Bone marrow (tissue), 2 donors: ENCODE data around the gene RND2.
"Not testable (repeated sequence)": the region's sequence is repeated elsewhere in the genome, so short reads cannot be mapped to it uniquely, and the experiment has no call there.

Experiments used
- DNase-seq, 2 donors: peaks; one replicate each; lab custom pipeline; 2025; lab: John Stamatoyannopoulos, UW

The RND2 gene, protein sequence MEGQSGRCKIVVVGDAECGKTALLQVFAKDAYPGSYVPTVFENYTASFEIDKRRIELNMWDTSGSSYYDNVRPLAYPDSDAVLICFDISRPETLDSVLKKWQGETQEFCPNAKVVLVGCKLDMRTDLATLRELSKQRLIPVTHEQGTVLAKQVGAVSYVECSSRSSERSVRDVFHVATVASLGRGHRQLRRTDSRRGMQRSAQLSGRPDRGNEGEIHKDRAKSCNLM

DNA sequence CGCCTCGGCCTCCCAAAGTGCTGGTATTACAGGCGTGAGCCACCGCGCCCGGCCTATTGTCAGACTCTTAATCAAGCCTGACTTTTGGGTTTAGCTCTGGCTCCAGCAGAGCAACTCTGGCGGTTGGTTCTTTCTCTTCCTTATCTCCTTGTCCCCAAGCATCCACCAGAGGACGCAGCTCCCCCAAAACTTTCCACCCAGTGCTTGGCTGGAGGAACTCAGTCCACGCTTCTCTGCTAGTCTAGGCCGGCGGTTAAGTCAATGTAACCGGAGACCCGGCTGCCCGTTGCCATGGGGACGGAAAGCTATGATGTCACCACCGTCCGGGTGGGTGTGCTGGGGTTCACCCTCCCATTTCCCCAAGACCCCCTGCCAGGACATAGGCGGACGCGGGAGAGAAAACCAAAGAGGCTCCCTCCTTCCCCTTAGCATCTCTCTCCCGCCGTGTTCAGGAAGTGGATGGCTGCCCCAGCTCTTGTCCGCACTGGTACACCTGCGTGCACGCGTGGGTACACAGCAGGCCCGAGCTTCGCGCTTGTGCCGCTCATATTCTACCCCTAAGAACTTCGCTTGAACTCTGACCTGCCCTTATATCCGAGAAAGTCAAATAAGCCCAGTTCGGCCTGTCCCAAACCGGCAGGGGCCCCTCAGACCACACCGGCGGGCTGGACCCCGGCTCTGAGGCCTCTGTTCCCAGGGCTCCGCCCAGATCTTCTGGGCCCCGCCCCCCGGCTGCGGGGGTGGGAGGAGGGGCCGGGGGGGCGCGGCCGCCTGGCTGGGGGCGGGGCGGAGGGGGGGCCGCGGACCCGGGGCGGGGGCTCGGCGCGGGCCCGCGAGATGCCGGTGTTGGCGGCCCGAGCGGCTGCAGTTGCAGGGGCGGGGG lies at the start of gene RND2:
TSS of gene RND2 (plus strand) at position 825 of the 883 bp plus-strand sequence. CDS start 117 bp downstream, outside the sequence.
- DNase-seq, result peak; percentile 49 to 84

DNA sequence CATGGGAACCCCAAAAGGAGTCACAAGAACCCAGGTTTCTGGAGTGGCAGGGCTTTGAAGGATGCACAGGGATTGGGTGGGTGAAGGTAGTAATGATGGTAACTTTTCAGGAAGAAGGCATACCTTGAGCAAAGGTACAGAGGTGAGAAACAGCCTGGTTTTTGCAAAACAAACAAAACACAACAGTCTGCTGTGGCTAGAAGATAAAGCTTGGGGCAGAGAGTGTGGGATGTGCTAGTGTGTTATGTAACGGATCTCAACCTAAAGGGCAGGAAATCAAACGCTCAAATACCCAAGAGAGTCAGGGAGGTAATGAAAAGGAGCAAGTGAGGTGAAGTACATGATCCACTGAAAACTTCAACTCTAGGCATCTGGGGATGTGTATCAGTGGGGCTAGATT lies 49.8 kb upstream of the RND2 start:
- DNase-seq, result no peak

DNA sequence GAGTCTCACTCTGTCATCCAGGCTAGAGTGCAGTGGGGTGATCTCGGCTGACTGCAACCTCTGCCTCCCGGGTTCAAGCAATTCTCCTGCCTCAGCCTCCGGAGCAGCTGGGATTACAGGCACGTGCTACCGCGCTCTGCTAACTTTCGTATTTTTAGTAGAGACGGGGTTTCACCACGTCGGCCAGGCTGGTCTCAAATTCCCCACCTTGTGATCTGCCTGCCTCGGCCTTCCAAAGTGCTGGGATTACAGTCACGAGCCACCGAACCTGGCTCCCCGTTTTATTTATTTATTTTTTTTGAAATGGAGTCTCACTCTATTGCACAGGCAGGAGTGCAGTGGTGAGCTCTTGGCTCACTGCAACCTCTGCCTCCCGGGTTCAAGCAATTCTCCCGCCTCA lies 49.3 kb upstream of the RND2 start:
- not testable (repeated sequence) for DNase-seq

DNA sequence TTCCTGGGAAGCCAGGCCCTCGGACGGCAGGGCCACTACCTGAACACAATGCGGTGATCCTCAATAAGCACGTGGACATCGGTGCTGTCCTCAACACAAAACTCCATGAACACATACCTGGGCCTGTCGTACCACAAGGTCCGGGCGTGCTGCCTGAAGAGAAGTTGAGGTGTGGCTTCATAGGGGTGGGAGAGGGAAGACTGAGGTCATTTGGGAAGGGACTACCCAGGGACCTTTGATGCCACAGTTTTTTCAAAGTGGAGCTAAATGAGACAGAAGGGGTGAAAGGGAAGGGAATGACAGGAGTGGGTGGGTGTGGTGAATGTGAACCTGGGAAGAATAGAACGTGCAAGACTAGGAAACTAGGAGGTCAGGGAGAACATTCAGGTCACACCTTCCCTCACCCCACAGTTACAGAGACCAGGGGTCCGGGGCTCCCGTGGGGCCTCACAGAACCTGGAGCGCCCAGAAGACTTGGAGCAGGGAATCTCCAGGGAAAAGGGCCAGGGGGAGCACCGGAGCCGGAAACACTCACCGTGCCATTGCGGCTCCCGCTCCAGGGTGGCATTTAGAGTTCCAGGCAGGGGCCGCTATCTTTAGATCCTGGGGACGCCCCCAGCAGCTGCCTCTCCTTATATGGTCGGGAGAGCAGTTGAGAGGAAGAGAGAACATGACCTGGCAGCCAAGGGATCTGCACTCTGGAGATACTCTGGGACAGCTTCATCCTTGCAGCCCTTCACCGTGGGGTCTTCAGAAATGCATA lies 45.3 kb upstream of the RND2 start, which contains the start of gene PTGES3L:
TSS of gene PTGES3L (minus strand) at position 570 of the 763 bp plus-strand sequence. CDS start at position 543, 27 bp downstream.
- DNase-seq, result no peak

DNA sequence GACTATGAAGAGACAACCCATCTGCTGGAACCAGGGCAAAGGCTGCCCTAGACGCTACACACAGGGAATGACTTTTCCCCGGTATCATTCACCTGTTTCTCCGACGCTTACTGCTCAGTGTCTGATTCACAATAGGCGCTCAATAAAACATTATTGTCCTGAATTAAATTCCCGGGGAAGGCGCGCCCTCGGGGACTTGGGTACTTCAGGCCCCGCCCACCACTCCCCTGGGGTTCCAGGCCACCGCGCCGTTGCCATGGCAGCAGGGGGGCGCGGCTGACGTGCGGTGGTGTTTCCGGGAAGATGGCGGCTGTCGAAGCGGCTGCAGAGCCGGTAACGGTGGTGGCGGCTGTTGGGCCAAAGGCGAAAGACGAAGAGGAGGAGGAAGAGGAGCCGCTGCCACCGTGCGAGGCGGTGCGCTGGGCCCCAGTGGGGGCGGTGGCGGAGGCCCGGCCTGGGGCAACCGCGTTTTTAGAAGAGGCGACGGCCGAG lies 44.7 kb upstream of the RND2 start, which contains the start of gene RUNDC1:
TSS of gene RUNDC1 (plus strand) at position 292 of the 492 bp plus-strand sequence. CDS start at position 304, 12 bp downstream.
- DNase-seq, result peak; percentile 64 to 67

DNA sequence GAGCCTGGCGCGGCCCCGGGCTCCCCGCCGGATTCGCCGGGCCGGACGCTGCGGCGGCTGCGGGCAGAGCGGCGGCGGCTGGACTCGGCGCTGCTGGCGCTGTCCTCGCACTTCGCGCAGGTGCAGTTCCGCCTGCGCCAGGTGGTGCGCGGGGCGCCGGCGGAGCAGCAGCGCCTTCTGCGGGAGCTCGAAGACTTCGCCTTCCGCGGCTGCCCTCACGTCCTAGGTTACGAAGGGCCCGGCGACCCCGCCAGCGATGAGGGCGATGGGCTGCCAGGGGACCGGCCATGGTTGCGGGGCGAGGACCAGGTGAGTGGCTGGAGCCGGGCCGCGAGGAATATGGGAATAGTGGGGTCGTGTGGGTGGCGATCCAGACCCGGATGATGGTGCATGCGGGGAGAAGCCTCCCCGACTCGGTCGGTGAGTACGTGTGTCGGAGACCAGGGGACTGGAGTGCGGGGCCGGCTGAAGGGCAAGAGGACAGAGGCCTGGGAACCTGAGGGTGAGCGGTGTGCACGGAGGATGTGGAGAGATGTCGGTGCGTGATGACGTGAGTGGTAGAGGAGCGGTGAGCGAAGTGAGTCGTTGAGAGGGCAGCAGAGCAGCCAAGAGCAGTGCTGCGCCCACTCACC lies 44.1 kb upstream of the RND2 start:
- peak in 1 of 2 donors; percentile 31 for DNase-seq

DNA sequence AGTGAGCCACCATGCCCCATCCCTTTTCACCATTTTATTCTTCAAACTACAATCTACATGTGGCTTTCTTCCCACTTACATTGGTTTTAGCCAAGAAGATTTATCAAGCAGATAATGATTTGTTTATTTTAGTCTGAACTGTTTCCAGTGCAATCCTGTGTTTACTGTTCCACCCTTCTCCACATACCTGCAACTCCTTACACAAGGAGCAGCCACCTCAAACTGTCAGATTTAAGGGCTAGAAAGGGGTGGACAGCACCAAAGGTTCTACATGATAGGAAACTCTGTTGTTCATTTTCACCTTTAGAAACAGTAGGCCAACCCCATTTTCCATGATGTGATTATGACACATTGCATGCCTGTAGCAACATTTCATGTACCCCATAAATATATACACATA lies 42.8 kb upstream of the RND2 start:
- DNase-seq, result no peak

DNA sequence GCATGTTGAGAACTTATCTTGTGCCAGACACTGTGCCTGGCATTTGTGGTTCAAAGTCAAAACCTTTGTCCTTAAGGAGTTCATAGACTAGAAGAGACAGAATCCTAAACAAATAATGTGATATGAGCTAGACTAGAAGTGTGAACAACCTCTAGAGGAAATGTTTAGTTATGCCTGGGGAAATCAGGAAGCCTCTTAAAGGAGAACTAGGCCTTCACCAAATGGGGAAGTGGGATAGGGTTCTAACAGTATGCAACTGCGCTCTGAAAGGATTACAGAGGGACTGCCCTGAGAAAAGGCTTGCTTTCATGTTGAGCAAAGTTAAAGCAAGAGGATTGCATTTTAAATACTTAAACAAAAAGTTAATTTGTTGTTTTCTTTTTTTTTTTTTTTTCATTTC lies 39.8 kb upstream of the RND2 start:
- peak in 1 of 2 donors; percentile 68 for DNase-seq

DNA sequence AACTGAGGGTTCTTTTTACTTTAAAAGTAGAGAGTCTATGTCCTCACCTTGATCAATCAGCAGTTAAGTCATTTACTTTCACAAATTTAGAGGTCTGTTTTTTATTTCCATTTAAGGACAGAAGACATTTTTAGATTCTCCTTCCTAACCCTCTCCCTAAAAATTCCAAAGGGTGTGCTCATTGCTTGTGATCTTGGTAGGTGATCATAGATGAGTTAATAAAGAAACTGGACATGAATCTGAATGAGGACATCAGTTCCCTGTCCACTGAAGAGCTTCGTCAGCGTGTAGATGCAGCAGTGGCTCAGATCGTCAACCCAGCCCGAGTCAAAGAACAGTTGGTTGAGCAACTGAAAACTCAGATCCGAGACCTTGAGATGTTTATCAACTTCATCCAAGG lies 35.9 kb upstream of the RND2 start:
- DNase-seq, result no peak

DNA sequence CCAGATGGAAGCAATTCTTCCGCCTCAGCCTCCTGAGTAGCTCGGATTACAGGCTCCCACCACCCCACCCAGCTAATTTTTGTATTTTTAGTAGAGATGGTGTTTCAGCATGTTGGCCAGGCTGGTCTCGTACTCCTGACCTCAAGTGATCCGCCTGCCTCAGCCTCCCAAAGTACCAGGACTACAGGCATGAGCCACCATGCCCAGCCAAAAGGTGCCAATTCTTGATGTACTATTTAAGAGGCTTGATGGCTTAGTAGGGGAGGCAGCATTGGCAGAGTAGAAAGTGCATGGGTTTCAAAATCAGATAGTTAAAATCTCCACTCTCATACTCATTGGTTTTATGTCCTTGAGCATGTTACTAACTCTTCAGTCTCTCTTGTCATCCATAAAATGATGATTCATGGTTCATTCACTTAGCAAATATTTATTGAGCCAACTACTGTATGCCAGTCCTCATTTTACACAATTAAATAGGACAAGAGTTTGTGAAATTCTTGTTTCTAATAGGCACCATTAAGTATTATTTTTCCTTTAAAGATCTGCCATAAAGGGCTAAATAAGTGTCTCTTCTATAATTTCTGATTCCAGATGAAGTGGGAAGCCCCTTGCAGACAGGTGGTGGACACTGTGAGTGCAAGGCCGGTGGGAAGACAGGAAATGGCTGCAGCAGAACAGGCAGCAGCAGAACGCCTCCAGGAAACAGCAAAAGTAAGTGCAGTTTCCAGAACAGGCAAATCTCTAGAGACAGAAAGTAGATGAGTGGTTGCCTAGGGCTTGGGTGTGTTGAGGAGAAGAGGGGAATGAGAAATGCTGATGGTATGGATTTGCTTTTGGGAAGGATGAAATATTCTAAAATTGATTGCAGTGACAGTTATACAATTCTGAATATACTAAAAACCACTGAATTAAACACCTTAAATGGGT lies 35.0 kb upstream of the RND2 start:
- DNase-seq, result no peak

DNA sequence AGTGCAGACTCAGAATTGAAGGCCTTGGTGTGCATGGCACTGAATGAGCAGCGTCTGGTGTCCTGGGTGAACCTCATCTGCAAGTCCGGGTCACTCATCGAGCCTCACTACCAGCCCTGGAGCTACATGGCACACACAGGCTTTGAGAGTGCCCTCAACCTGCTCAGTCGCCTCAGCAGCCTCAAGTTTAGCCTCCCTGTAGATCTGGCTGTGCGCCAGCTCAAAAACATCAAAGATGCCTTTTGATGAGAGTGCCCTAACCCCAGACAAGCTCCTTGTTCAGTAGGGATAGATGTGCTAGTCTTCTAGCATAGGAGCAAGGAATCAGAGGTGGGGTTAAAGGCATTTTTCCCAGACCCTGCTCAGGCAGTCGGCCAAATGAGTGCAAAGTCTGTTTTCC lies 33.6 kb upstream of the RND2 start:
- no peak for DNase-seq

DNA sequence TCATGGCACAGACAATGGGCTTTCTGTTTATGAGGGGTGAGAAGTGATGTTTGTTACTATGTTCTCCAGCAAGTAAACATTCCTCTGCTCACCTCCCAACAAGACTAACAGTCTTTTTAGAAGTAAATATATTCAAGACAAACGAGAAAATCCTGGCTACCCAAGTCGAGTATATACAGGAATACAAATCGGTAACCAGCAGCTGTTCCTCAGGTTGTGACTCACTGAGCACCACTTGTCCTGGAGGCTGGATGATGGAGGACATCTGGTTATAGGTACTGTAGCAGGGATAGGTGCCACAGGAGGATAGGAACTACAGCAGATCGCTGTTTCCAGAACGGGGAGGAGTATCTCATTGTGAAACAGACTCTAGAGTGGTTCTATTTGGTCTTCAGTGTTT lies 32.2 kb upstream of the RND2 start:
- DNase-seq, result no peak

DNA sequence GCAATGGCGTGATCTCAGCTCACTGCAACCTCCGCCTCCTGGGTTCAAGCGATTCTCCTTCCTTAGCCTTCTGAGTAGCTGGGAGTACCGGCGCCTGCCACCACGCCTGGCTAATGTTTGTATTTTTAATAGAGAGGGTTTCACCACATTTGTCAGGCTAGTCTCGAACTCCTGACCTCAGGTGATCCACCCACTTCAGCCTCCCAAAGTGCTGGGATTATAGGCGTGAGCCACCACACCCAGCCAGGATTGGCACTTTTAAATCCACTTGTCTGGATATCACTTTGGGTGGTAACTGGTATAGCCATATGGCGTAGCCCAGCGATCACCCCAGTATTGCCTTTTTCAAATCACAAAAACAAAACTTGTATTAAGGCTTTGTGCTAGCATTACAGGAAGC lies 31.1 kb upstream of the RND2 start:
- DNase-seq, result not testable (repeated sequence)

DNA sequence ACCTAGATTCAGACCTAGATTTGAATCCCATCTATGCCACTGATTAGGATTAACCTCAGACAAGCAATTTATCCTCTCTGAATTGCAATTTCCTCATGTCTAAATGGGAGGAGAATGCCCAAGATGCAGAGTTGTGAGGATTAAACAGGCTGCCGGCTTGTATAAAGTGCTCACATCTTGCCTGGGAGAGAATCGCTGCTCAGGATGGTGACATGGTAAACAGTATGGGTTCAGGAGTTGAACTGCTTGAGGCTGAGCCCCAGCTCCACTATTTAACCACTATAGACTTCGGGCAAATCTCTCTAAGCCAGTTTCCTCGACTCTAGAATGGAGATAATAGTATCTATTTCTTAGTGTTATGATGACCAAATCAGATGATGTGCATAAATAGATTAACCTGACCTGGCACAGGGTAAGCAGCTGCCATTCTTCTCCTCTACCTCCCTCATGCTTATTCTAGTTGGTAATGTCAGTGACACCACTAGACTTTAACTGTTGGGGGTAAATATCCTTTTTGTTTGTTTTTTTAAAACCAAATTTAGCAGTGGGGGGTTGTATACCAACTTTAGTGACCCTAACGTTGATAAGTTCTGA lies 27.5 kb upstream of the RND2 start:
- no peak for DNase-seq

DNA sequence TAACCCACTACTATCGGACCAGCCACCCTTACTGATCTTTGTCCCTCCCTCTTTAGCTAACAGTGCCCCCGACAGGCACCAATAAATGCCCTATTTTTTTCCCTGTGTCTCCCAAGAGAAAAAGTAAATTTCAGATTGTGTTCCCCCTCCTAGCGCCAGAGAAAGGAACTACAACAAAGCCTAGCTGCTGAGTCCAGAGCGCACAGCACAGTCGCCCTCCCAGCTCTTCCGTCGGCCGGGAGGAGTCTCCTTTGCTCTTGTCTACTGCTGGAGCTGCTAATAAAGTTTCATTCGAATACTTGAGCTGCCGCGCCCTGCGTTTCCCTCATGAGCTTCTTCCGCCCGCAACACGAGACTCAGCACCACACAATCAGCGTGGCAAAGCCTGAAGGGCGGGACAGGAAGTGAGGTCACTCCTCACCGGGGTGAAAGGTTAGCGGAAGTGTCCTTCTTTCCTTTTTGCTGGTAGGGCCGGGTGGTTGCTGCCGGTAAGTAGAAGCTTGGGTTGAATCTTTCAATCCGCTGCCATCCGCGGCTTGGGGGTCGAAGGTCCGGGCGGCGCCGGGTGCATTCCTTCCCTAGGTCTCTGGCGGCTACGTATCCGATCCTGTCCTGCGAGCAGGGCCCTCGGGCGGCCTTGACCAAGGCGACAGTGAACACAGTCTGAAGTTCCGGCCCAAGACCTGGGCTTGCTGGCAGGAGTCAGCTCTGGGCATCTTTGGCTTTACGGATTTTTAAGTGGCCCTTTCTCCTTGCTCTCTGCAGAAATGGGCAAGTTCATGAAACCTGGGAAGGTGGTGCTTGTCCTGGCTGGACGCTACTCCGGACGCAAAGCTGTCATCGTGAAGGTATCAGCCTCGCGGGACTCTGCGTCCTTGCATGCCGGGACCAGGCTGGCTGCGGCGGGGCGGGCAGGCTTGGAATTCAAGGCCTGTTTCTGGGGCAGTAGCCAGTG lies 26.8 kb upstream of the RND2 start, which contains the start of gene RPL27:
TSS of gene RPL27 (plus strand) at position 436 of the 955 bp plus-strand sequence. CDS start at position 768, 332 bp downstream.
- peak; percentile 88 to 99 for DNase-seq

DNA sequence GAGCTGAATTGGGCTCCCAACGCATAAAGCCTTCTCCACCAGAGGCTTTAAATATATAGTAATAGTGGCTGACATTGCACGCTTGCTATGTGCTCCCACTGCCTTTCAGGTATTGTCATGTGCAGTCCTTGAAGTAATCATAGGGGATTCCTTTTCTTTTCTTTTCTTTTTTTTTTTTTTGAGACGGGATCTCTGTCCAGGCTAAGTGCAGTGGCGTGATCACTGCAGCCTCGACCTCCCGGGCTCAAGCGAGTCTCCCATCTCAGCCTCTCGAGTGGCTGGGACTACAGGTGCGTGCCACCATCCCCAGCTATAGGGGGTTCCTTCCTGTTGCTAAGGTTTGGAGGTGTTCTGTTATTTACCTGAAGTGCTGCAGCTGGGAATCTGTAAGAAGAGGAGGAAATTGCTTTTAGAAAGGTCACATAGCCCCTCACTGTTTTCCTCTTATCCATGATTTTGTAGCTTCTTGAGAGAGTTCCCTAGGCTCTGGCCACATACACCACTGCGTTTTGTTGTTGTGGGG lies 26.0 kb upstream of the RND2 start:
- no peak for DNase-seq

DNA sequence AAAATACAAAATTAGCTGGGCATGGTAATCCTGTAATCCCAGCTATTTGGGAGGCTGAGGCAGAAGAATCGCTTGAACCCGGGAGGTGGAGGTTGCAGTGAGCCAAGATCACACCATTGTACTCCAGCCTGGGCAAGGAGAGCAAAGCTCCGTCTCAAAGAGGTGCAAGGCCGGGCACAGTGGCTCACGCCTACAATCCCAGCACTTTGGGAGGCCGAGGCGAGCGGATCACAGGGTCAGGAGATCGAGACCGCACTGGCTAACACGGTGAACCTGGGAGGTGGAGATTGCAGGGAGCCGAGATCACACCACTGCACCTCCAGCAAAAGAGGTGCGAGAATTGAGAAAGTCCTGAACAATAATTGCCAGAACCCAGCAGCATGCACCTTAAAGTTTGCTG lies 24.1 kb upstream of the RND2 start:
- DNase-seq, result not testable (repeated sequence)

DNA sequence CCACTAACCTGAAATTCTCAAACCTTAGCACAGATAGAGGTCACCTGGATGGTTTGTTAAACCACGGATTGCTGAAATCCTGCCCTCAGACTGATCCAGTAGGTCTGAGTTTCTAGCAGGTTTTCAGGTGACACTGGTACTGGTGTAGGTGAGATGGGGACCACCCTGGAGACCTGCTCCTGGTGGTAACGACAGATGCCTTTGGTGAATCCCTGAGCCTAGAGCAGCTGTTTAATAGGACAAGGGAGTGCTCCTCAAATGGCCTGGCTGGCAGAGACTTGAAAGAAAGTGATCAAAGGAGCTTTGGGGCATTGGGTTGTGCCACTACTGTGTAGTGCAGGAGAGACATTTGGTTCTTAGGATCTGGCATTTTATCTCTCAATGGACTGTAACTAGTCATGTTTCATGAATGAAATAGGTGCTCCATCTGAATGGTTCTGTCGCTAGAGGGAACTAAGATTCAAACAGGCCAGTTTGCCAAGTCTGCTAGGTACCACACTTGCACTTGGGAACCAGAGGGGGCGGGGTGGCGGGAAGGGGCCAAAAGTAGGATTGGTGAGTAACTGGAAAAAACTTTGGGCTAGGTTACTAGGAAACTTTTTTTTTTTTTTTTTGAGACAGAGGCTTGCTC lies 21.4 kb upstream of the RND2 start:
- DNase-seq, result no peak
